NCI-H446 treated with DMSO at 0.1 percent for 48 hours (cell line): ENCODE data around the gene PCDHA6.
"Not testable (repeated sequence)": the region's sequence is repeated elsewhere in the genome, so short reads cannot be mapped to it uniquely, and the experiment has no call there.

ENCODE experiments used
- DNase-seq: peaks from one replicate; lab custom pipeline; 2025; lab: John Stamatoyannopoulos, UW

The PCDHA6 gene

GRCh38 chr5:140857177-140857986, 29.6 kb downstream of the PCDHA6 start:
- DNase-seq: no peak

GRCh38 chr5:140857987-140858240, 30.2 kb downstream of the PCDHA6 start:
- no peak for DNase-seq

GRCh38 chr5:140862441-140863295, 34.9 kb downstream of the PCDHA6 start:
- no peak for DNase-seq

- DNase-seq: no peak
These were observed 41.2 kb downstream of the PCDHA6 start, which contains the start of gene PCDHA11 for GRCh38 chr5:140868721-140869554. Gene PCDHA11 (plus strand): TSS chr5:140868957. CDS start chr5:140869104, 147 bp downstream.

GRCh38 chr5:140869555-140869886, 41.8 kb downstream of the PCDHA6 start:
- DNase-seq: no peak

- DNase-seq: no peak
These were observed 42.8 kb downstream of the PCDHA6 start for GRCh38 chr5:140870221-140871201.

GRCh38 chr5:140875085-140876065, 47.6 kb downstream of the PCDHA6 start, which contains the start of gene PCDHA12:
Gene PCDHA12 (plus strand): TSS chr5:140875308. CDS start chr5:140875473, 165 bp downstream.
- DNase-seq: no peak

GRCh38 chr5:140876541-140877261, 48.9 kb downstream of the PCDHA6 start:
- DNase-seq: not testable (repeated sequence)

GRCh38 chr5:140877262-140877581, 49.5 kb downstream of the PCDHA6 start:
- no peak for DNase-seq
